ENCODE data around the gene RECQL. TPM values are rescaled to one million over a fixed set of nuclear protein-coding genes. Genes with fewer than 3 reads are reported as not detected.

Gene RECQL
- total RNA-seq, 1 experiment from 2014 or later: 40.3 TPM

- TF ChIP-seq PRDM15 (CRISPR knock-in tag; IDR thresholded peaks at IDR 0.05): no peak
- no peak for TF ChIP-seq SOX15 (CRISPR knock-in tag; IDR thresholded peaks at IDR 0.05)
- no peak for TF ChIP-seq ESRRA (CRISPR knock-in tag; IDR thresholded peaks at IDR 0.05; ENCODE audit: borderline replicate concordance)
- no peak for TF ChIP-seq NR2C2 (CRISPR knock-in tag; IDR thresholded peaks at IDR 0.05)
- TF ChIP-seq CBFB (CRISPR knock-in tag; IDR thresholded peaks at IDR 0.05; ENCODE audit: low read depth): no peak
- TF ChIP-seq HMGXB4 (CRISPR knock-in tag; IDR thresholded peaks at IDR 0.05): no peak
- TF ChIP-seq AR (CRISPR knock-in tag; IDR thresholded peaks at IDR 0.05): no peak
Measured at GRCh38 chr12:21459474-21459873, 42.0 kb downstream of the RECQL start (continued).

- POLR2A ChIA-PET: no interaction called here
- no peak for ATAC-seq
- H3K27me3 Mint-ChIP-seq (ENCODE audit: low read depth): no peaks in the 10 kb centered on the region
- DNase-seq (ENCODE audit: low spot score): no peak
- H3K27ac Mint-ChIP-seq: no peak overlapping the region
- CTCF ChIA-PET: no interaction called here
- H3K4me3 Mint-ChIP-seq: no peak overlapping the region
- H3K36me3 Mint-ChIP-seq: peaks cover 8% of the 10 kb centered on the region; the same call in 1 of the 2 replicates
- H3K4me1 Mint-ChIP-seq: no peaks in the 10 kb centered on the region
- H3K9me3 Mint-ChIP-seq: no peaks in the 10 kb centered on the region
- no peak for TF ChIP-seq ZNF512 (CRISPR knock-in tag; IDR thresholded peaks at IDR 0.05; ENCODE audit: borderline replicate concordance)
- no peak for TF ChIP-seq ESRRA (CRISPR knock-in tag; IDR thresholded peaks at IDR 0.05; ENCODE audit: borderline replicate concordance)
- no peak for TF ChIP-seq GABPB1 (CRISPR knock-in tag; IDR thresholded peaks at IDR 0.05)
- TF ChIP-seq JUN (CRISPR knock-in tag; IDR thresholded peaks at IDR 0.05): no peak
- no peak for TF ChIP-seq ZNF138 (CRISPR knock-in tag; conservative IDR thresholded peaks at IDR 0.05)
- TF ChIP-seq GRHL2 (CRISPR knock-in tag; IDR thresholded peaks at IDR 0.05; ENCODE audit: insufficient replicate concordance, severe bottlenecking): no peak
- TF ChIP-seq ZNF281 (CRISPR knock-in tag; IDR thresholded peaks at IDR 0.05): no peak
- TF ChIP-seq IRF1 (CRISPR knock-in tag; IDR thresholded peaks at IDR 0.05): no peak
- no peak for TF ChIP-seq ZNF396 (CRISPR knock-in tag; IDR thresholded peaks at IDR 0.05; ENCODE audit: borderline replicate concordance)
- no peak for TF ChIP-seq ELF4 (CRISPR knock-in tag; IDR thresholded peaks at IDR 0.05; ENCODE audit: low read depth)
- no peak for TF ChIP-seq ZNF532 (CRISPR knock-in tag; IDR thresholded peaks at IDR 0.05; ENCODE audit: borderline replicate concordance)
- TF ChIP-seq TEAD4 (CRISPR knock-in tag; IDR thresholded peaks at IDR 0.05): no peak
Measured at GRCh38 chr12:21456291-21456780, 45.1 kb downstream of the RECQL start.
